Endothelial cell of umbilical vein (primary cell): ENCODE results near the gene RASL10A.

Experiments used
- EZH2 ChIP-seq: IDR thresholded peaks from 2 replicates; pipeline ENCODE4 v1.6.1; 2012; ENCODE audit warnings: borderline replicate concordance, low read depth, mild to moderate bottlenecking, moderate library complexity, low read length, inconsistent platforms; ENCODE audit not compliant: severe bottlenecking
- JUN ChIP-seq: IDR thresholded peaks from 2 replicates; pipeline ENCODE4 v1.6.1; 2011; ENCODE audit warnings: borderline replicate concordance, low read depth; ENCODE audit not compliant: insufficient read length, insufficient read depth
- MYC ChIP-seq: IDR thresholded peaks from one replicate; pipeline ENCODE4 v1.6.1; 2011; ENCODE audit warnings: mild to moderate bottlenecking, low read depth, low read length
- POLR2A ChIP-seq: IDR thresholded peaks from 2 replicates; pipeline ENCODE4 v1.6.1; 2012; ENCODE audit warnings: low read depth, mild to moderate bottlenecking, control low read depth, low read length
- POLR2AphosphoS5 ChIP-seq: IDR thresholded peaks from 2 replicates; pipeline ENCODE4 v1.6.1; 2012; ENCODE audit warnings: low read depth, mild to moderate bottlenecking, control low read depth, low read length, moderate library complexity; ENCODE audit not compliant: insufficient read depth
- TF ChIP-seq, protein P1 (sequence below), 2 donors: IDR thresholded peaks; 1 replicate in 1 of 2; 2 replicates in 1 of 2; pipeline ENCODE4 v1.5.1; 2011; ENCODE audit warnings: low read length in 2 of 2, mild to moderate bottlenecking in 2 of 2, moderate library complexity in 2 of 2, control low read depth in 1 of 2, inconsistent platforms in 1 of 2, low read depth in 1 of 2; ENCODE audit not compliant: insufficient read depth in 1 of 2; ENCODE audit errors: extremely low read depth in 1 of 2
- TF ChIP-seq, protein P2 (sequence below): IDR thresholded peaks from 2 replicates; pipeline ENCODE4 v1.6.1; 2011; ENCODE audit not compliant: insufficient read depth, insufficient read length

DNA sequence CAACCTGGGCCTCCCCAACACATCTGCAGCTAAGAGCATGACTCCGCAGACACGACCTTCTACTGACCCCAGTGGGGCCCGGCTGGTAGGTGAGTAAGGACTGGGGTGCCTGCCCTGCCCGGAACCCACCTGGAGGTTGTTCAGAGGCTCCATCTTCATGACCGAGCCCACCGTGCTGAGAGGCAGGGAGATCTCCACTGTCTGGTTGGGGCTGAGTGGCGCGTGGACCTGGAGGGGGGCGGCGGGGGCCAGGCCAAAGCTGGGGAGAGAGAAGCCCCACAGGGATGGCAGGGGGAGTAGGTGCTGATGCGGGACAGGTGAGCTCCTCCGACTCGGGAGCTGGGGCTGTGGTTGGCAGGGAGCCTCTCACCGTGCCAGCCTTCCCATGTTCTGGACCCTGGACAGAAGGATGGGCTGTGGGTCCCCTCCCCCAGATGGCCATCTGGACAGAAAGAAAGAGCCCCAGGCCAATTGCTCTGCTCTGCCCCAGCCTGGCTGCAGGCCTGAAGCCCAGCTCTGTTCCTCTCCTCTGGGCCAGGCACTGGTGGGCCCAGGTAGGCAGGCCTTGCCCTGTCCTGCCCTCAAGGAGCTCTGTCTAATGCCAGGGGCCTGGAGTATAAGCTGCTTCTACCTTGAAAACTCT, 16.3 kb upstream of the RASL10A start:
- TF ChIP-seq, protein P1, sequence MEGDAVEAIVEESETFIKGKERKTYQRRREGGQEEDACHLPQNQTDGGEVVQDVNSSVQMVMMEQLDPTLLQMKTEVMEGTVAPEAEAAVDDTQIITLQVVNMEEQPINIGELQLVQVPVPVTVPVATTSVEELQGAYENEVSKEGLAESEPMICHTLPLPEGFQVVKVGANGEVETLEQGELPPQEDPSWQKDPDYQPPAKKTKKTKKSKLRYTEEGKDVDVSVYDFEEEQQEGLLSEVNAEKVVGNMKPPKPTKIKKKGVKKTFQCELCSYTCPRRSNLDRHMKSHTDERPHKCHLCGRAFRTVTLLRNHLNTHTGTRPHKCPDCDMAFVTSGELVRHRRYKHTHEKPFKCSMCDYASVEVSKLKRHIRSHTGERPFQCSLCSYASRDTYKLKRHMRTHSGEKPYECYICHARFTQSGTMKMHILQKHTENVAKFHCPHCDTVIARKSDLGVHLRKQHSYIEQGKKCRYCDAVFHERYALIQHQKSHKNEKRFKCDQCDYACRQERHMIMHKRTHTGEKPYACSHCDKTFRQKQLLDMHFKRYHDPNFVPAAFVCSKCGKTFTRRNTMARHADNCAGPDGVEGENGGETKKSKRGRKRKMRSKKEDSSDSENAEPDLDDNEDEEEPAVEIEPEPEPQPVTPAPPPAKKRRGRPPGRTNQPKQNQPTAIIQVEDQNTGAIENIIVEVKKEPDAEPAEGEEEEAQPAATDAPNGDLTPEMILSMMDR (IDR thresholded peaks at IDR 0.05; ENCODE audit: extremely low read depth in 1 of 2, insufficient read depth in 1 of 2, low read depth in 1 of 2, low read length in 2 of 2): no peak
- TF ChIP-seq POLR2AphosphoS5 (no peak), POLR2A (no peak), MYC (no peak), EZH2 (no peak), JUN (no peak)
- TF ChIP-seq, protein P2, sequence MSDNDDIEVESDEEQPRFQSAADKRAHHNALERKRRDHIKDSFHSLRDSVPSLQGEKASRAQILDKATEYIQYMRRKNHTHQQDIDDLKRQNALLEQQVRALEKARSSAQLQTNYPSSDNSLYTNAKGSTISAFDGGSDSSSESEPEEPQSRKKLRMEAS: no peak
